Testis (tissue), 3 donors: Measurements from ENCODE around the gene CD163L1. TPM values are rescaled to one million over a fixed set of nuclear protein-coding genes. Genes with fewer than 3 reads are reported as not detected.

ENCODE experiments used
- DNase-seq: peaks from one replicate; pipeline ENCODE4 v3.0.0-alpha.2; 2019
- H3K27ac ChIP-seq, 2 donors: fragments of 200-600 bp; sonication (generic); one replicate each; pipeline ENCODE4 v1.5.1; 2019
- H3K27me3 ChIP-seq: fragments of 200-600 bp; sonication (generic); one replicate; pipeline ENCODE4 v1.5.1; 2019
- H3K36me3 ChIP-seq: fragments of 200-600 bp; sonication (generic); one replicate; pipeline ENCODE4 v1.5.1; 2017; ENCODE audit warnings: low read depth; ENCODE audit errors: missing control alignments
- H3K4me1 ChIP-seq: fragments of 200-600 bp; sonication (generic); one replicate; pipeline ENCODE4 v1.5.1; 2019
- H3K4me3 ChIP-seq, 2 donors: fragments of 200-600 bp; sonication (generic); one replicate each; pipeline ENCODE4 v1.5.1; 2017 to 2019
- H3K9me3 ChIP-seq: fragments of 200-600 bp; sonication (generic); one replicate; pipeline ENCODE4 v1.5.1; 2017
- CTCF ChIP-seq, 3 experiments: fragments of 450-650 bp in 2 of 3; fragments of 200-600 bp in 1 of 3; sonication (generic) in 1 of 3; IDR thresholded peaks; one replicate each; pipeline ENCODE4 v1.5.1; 2016 to 2019; ENCODE audit warnings: antibody characterized with exemption in 3 of 3, mild to moderate bottlenecking in 2 of 3, moderate library complexity in 1 of 3
- POLR2A ChIP-seq: fragments of 450-650 bp; IDR thresholded peaks from one replicate; pipeline ENCODE4 v1.6.1; 2017; ENCODE audit warnings: antibody characterized with exemption, mild to moderate bottlenecking, moderate library complexity
- WGBS, 2 donors: methylation state at CpG; one replicate each; pipeline ENCODE4 v1.1.5; 2018; 5-methylcytosine and 5-hydroxymethylcytosine counted together
- intact Hi-C: fragments of 100-400 bp; cut with DNase I; formaldehyde crosslinking; loops from one replicate; pipeline ENCODE4 v1.15.1; 2023; ENCODE audit warnings: low total_unique reads
- polyA plus RNA-seq: library from polyadenylated mRNA; stranded (reverse); fragments of 350-450 nt; fragmentation: Illumina TruSeq; extraction: RNeasy Lipid Tissue Mini Kit (QIAGEN cat#74804); gene quantifications from one replicate; pipeline ENCODE4 v1.2.3, GENCODE V29; 2014; ENCODE audit warnings: low read depth, low replicate concordance; ENCODE audit not compliant: insufficient read depth
- total RNA-seq, 2 donors: library from RNA; depleted of rRNA; stranded (reverse); fragments of >200 nt; gene quantifications; one replicate each; pipeline ENCODE4 v1.2.3, GENCODE V29; 2016

Gene CD163L1
- total and polyA plus RNA-seq, 3 donors from 2014 or later = 8.8 to 24.6 (median 14.1) TPM

GRCh38 chr12:7434670-7435069 is 9.3 kb downstream of the CD163L1 start:
- H3K27me3 ChIP-seq = no peaks in the 10 kb centered on the region
- no peak overlapping the region for H3K4me3 ChIP-seq
- no peak for DNase-seq
- H3K4me1 ChIP-seq = no peaks in the 10 kb centered on the region
- H3K36me3 ChIP-seq = no peaks in the 10 kb centered on the region
- TF ChIP-seq POLR2A = no peak
- TF ChIP-seq CTCF (IDR thresholded peaks at IDR 0.05) = no peak
- intact Hi-C loops = no loop called here
- no peaks in the 10 kb centered on the region for H3K9me3 ChIP-seq
- H3K27ac ChIP-seq = no peak overlapping the region

DNA sequence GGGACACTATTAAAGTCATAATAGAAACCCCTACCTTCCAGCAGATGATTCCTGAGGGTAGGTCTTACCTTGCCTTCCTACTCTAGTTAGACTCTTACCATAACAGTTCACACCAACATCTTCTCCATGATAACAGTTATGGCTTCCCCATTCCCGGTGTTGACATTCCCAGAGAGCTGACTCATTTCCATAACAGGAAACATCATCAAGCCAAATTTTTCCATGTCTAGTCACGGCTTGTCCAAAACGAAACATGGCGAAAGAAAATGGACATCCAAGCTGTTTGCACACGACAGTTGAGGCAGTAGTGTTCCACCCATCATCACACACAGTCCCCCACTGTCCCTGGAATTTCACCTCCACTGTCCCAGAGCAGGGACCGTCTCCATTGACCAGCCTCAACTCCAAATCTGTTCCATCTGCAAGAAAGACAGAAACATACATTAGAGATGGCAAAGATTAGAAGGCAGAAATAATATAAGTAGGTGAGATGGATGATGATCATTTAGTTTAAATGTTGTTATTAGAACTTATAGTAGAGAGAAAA is 10.6 kb downstream of the CD163L1 start:
- H3K27me3 ChIP-seq = no peaks in the 10 kb centered on the region
- H3K36me3 ChIP-seq = no peaks in the 10 kb centered on the region
- H3K4me3 ChIP-seq = no peak overlapping the region
- no peaks in the 10 kb centered on the region for H3K4me1 ChIP-seq
- 83 to 88% methylated on average over 6 of the region's 6 CpGs for WGBS, 2 donors
- no peaks in the 10 kb centered on the region for H3K9me3 ChIP-seq
- no peak overlapping the region for H3K27ac ChIP-seq
- TF ChIP-seq POLR2A = no peak
- TF ChIP-seq CTCF (IDR thresholded peaks at IDR 0.05) = no peak
- intact Hi-C loops = no loop called here
- no peak for DNase-seq

DNA sequence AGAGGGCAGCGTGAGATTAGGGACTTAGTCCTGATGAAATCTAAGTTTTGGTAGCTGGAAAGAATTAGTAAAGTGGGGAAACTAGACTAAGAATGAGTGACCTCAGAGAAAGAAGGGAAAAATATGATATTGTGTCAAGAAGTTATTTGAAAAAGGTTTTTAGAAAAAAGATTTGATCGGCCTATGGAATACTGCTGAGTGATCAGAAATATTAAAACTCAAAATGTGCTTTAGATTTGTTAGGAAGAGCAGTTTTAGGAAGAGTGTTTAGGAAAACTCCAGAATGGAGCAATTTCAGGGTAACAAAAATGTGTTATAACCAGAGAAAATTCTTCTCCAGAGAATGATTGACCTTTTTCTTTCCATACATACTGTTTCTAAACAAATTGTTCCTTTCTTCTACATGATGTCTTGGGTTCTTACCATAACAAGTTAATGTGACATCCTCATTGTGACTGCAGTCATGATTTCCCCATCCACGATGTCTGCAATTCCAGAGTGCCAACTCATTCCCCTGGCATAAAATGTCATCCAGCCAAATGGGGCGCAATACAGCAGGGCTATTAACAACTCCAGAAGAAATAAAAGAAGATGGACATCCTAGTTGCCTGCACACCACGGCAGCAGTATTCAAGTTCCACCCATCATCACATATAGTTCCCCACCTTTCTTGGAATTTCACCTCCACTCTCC is 11.8 kb downstream of the CD163L1 start:
- Histone ChIP-seq H3K9me3 (no peaks in the 10 kb centered on the region), H3K27ac (no peak overlapping the region), H3K27me3 (no peaks in the 10 kb centered on the region), H3K4me1 (no peaks in the 10 kb centered on the region), H3K4me3 (no peak overlapping the region), H3K36me3 (no peaks in the 10 kb centered on the region)
- intact Hi-C loops = no loop called here
- no peak for TF ChIP-seq POLR2A
- TF ChIP-seq CTCF (IDR thresholded peaks at IDR 0.05) = no peak
- 87 to 88% methylated on average over 5 of the region's 5 CpGs for WGBS, 2 donors
- no peak for DNase-seq

DNA sequence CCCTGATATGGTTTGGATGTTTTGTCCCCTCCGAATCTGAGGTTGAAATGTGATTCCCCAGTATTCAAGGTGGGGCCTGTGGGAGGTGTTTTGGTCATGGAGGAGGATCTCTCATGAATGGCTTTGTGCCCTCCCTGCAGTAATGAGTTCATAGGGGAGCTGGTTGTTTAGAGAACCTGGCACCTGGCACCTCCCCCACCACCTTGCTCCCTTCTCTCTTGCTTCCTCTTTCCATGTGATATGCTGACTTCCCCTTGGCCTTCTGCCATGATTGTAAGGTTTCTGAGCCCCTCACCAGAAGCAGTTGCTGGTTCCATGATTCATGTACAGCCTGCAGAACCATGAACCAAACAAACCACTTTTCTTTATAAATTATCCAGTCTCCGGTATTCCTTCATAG is 32.6 kb downstream of the CD163L1 start:
- no peak overlapping the region for H3K27ac ChIP-seq
- intact Hi-C loops = no loop called here
- TF ChIP-seq CTCF (IDR thresholded peaks at IDR 0.05) = no peak
- TF ChIP-seq POLR2A = no peak
- no peaks in the 10 kb centered on the region for H3K36me3 ChIP-seq
- no peaks in the 10 kb centered on the region for H3K9me3 ChIP-seq
- no peaks in the 10 kb centered on the region for H3K27me3 ChIP-seq
- WGBS, 2 donors = 70 to 72% methylated on average over 2 of the region's 2 CpGs
- no peaks in the 10 kb centered on the region for H3K4me1 ChIP-seq
- DNase-seq = no peak
- H3K4me3 ChIP-seq = no peak overlapping the region

DNA sequence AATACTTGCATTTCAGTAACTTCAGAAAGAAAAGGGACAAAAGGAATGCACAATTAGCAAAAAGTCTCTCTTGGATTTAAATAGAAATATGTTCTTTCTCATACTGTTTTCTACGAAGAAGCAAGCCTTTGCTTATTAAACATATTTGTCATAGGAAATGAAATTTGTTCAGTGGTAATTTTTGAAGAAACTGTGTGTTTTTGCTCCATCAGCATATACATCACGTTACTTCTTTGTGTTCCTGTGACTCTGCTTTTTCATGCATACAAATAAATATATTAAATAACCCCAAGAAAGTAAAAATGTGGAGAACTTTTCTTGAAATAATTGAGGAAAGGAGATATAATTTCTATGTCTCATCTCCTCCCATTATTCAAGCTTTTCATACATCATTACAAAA is 39.7 kb downstream of the CD163L1 start:
- 76 to 87% methylated on average over 2 of the region's 2 CpGs for WGBS, 2 donors
- H3K27me3 ChIP-seq = no peaks in the 10 kb centered on the region
- H3K36me3 ChIP-seq = no peaks in the 10 kb centered on the region
- no peak overlapping the region for H3K27ac ChIP-seq
- no peak overlapping the region for H3K4me3 ChIP-seq
- intact Hi-C loops = no loop called here
- no peak for TF ChIP-seq POLR2A
- TF ChIP-seq CTCF (IDR thresholded peaks at IDR 0.05) = no peak
- no peaks in the 10 kb centered on the region for H3K9me3 ChIP-seq
- no peak for DNase-seq
- H3K4me1 ChIP-seq = no peaks in the 10 kb centered on the region
